Upper lobe of left lung (tissue), 4 donors: ENCODE results near the gene ADGRG3.

Experiments
- CTCF ChIP-seq, 6 experiments: fragments of 450-650 bp in 4 of 6; fragments of 200-600 bp in 2 of 6; sonication (generic) in 2 of 6; IDR thresholded peaks; one replicate each; pipeline ENCODE4 v1.5.1; 2016 to 2019; ENCODE audit warnings: antibody characterized with exemption in 6 of 6
- POLR2AphosphoS5 ChIP-seq, 2 donors: sonication (generic); formaldehyde crosslinking; IDR thresholded peaks; one replicate each; pipeline ENCODE4 v1.5.1; 2017; ENCODE audit warnings: antibody characterized with exemption in 2 of 2

DNA sequence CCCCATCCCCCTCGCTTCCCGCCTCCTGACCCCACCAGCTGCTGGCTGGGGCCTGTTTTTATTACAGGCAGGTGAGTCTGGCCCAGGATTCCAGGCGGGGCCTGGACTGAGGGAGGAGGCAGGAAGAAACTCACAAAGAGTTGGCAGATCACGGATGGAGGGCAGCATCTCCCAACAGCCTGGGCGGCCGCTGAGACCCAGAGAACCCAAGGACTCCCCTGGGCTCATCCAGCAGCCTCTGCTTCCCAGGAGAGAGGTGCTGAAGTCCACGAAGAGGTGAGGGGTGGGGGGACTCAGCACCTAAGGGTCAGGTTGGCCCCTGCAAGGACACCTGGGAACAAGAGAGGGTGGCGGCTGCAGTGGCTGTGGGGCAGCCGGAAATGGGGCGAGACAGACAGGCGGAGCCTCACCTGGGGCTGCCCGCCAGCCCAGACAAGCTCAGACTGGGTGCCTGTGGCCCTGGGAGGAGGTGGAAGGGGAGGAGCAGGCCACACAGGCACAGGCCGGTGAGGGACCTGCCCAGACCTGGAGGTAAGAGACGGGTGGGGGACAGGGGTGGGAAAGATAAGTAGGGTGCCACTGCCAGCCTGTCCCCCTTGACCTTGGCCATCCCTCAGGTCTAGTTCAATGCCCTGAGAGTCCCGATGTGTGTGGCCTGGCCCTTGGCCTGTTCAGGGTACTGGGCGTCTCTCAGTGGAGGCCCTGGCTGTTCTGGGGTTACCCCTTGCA lies 48.3 kb upstream of the ADGRG3 start:
- no peak for TF ChIP-seq CTCF (IDR thresholded peaks at IDR 0.05)
- TF ChIP-seq POLR2AphosphoS5 (IDR thresholded peaks at IDR 0.05), result no peak
